Stimulated activated effector memory CD8-positive, alpha-beta T cell treated with anti-CD3 and anti-CD28 coated beads, Interleukin-12 subunit alpha, Interleukin-12 subunit beta, amount 100 ng/mL, for 72 hours (primary cell): ENCODE measurements around the gene ZNF888.
"Not testable (repeated sequence)": the region's sequence is repeated elsewhere in the genome, so short reads cannot be mapped to it uniquely, and the experiment has no call there.

Source experiments
- ATAC-seq: fragments of 150-1000 bp; cut with Tn5 transposase; 2 replicates; pipeline ENCODE4 v1.10.0; 2021
- DNase-seq, 2 donors: peaks; one replicate each; pipeline ENCODE4 v3.0.0; 2021 to 2022; ENCODE audit warnings: low spot score in 2 of 2
- H3K27ac Mint-ChIP-seq: one replicate; pipeline ENCODE4 v1.8.0; 2022; ENCODE audit warnings: mild to moderate bottlenecking, mixed read lengths
- H3K36me3 Mint-ChIP-seq: one replicate; pipeline ENCODE4 v1.8.0; 2022; ENCODE audit warnings: mild to moderate bottlenecking, mixed read lengths
- H3K4me1 Mint-ChIP-seq: one replicate; pipeline ENCODE4 v1.8.0; 2022; ENCODE audit warnings: mixed read lengths
- H3K4me3 Mint-ChIP-seq: one replicate; pipeline ENCODE4 v1.8.0; 2022; ENCODE audit warnings: mild to moderate bottlenecking, mixed read lengths
- H3K9me3 Mint-ChIP-seq: one replicate; pipeline ENCODE4 v1.8.0; 2022; ENCODE audit warnings: mixed read lengths

ZNF888 gene

GRCh38 chr19:52944703-52945493 is 21.7 kb upstream of the ZNF888 start:
- H3K4me3 Mint-ChIP-seq, H3K27ac Mint-ChIP-seq, H3K9me3 Mint-ChIP-seq: not testable (repeated sequence)

GRCh38 chr19:52943884-52944643 is 20.8 kb upstream of the ZNF888 start:
- Mint-ChIP-seq H3K9me3 (no peaks in the 10 kb centered on the region), H3K36me3 (peaks cover 2% of the 10 kb centered on the region), H3K4me1 (peaks cover 14% of the 10 kb centered on the region), H3K4me3 (peak overlapping the region; percentile 87), H3K27ac (no peak overlapping the region)
- DNase-seq (no peak), ATAC-seq (no peak)

More at GRCh38 chr19:52944703-52945493, 21.7 kb upstream of the ZNF888 start:
- H3K36me3 Mint-ChIP-seq, ATAC-seq, DNase-seq: not testable (repeated sequence)
- H3K4me1 Mint-ChIP-seq, result peaks cover 14% of the 10 kb centered on the region

GRCh38 chr19:52943134-52943883 is 20.1 kb upstream of the ZNF888 start:
- H3K4me3 Mint-ChIP-seq, result peak overlapping the region; percentile 87
- peaks cover 8% of the 10 kb centered on the region for H3K36me3 Mint-ChIP-seq
- H3K27ac Mint-ChIP-seq, result peak overlapping the region; percentile 96
- ATAC-seq (peak; percentile 8), DNase-seq (no peak)
- H3K4me1 Mint-ChIP-seq, result peaks cover 21% of the 10 kb centered on the region
- no peaks in the 10 kb centered on the region for H3K9me3 Mint-ChIP-seq

- Mint-ChIP-seq H3K9me3 (no peaks in the 10 kb centered on the region), H3K4me3 (peak overlapping the region; percentile 87), H3K4me1 (peaks cover 25% of the 10 kb centered on the region), H3K27ac (peak overlapping the region; percentile 96), H3K36me3 (peaks cover 8% of the 10 kb centered on the region)
- ATAC-seq (peak; percentile 99), DNase-seq (peak; percentile 94 to 97)
Measured at GRCh38 chr19:52942386-52943133, 19.3 kb upstream of the ZNF888 start.

- Mint-ChIP-seq H3K4me1 (peaks cover 31% of the 10 kb centered on the region), H3K9me3 (no peaks in the 10 kb centered on the region), H3K27ac (peak overlapping the region; percentile 96), H3K36me3 (peaks cover 8% of the 10 kb centered on the region), H3K4me3 (peak overlapping the region; percentile 87)
- DNase-seq (peak; percentile 6 to 56), ATAC-seq (peak; percentile 63)
Measured at GRCh38 chr19:52941941-52942385, 18.7 kb upstream of the ZNF888 start.

GRCh38 chr19:52941523-52941922 is 18.3 kb upstream of the ZNF888 start:
- Mint-ChIP-seq H3K4me1 (peaks cover 35% of the 10 kb centered on the region), H3K27ac (peak overlapping the region; percentile 96), H3K4me3 (peak overlapping the region; percentile 87)
- not testable (repeated sequence) for DNase-seq, H3K36me3 Mint-ChIP-seq, H3K9me3 Mint-ChIP-seq, ATAC-seq

- H3K4me1 Mint-ChIP-seq, result peaks cover 40% of the 10 kb centered on the region
- DNase-seq, H3K36me3 Mint-ChIP-seq, ATAC-seq, H3K9me3 Mint-ChIP-seq: not testable (repeated sequence)
- H3K27ac Mint-ChIP-seq, result peak overlapping the region; percentile 96
- H3K4me3 Mint-ChIP-seq, result peak overlapping the region; percentile 87
Measured at GRCh38 chr19:52940905-52941304, 17.7 kb upstream of the ZNF888 start.

- peaks cover 8% of the 10 kb centered on the region for H3K36me3 Mint-ChIP-seq
- DNase-seq, result no peak
- H3K27ac Mint-ChIP-seq, result peak overlapping the region; percentile 74
Measured at GRCh38 chr19:52938761-52939160, 15.5 kb upstream of the ZNF888 start.

GRCh38 chr19:52936954-52937325 is 13.7 kb upstream of the ZNF888 start:
- Mint-ChIP-seq H3K27ac (peak overlapping the region; percentile 10), H3K36me3 (peaks cover 8% of the 10 kb centered on the region), H3K4me1 (peaks cover 47% of the 10 kb centered on the region), H3K9me3 (no peaks in the 10 kb centered on the region), H3K4me3 (no peak overlapping the region)
- ATAC-seq (no peak), DNase-seq (no peak)

More at GRCh38 chr19:52938761-52939160, 15.5 kb upstream of the ZNF888 start:
- no peak for ATAC-seq
- Mint-ChIP-seq H3K4me3 (peak overlapping the region; percentile 55), H3K9me3 (no peaks in the 10 kb centered on the region), H3K4me1 (peaks cover 40% of the 10 kb centered on the region)

GRCh38 chr19:52936151-52936953 is 13.1 kb upstream of the ZNF888 start:
- peaks cover 8% of the 10 kb centered on the region for H3K36me3 Mint-ChIP-seq
- ATAC-seq (no peak), DNase-seq (no peak)
- peak overlapping the region; percentile 10 for H3K27ac Mint-ChIP-seq
- H3K4me1 Mint-ChIP-seq, result peaks cover 41% of the 10 kb centered on the region
- no peaks in the 10 kb centered on the region for H3K9me3 Mint-ChIP-seq
- H3K4me3 Mint-ChIP-seq, result no peak overlapping the region

- DNase-seq, result no peak
- H3K9me3 Mint-ChIP-seq, result no peaks in the 10 kb centered on the region
- ATAC-seq, result peak; percentile 44
- H3K4me1 Mint-ChIP-seq, result peaks cover 35% of the 10 kb centered on the region
- peaks cover 8% of the 10 kb centered on the region for H3K36me3 Mint-ChIP-seq
- H3K4me3 Mint-ChIP-seq, result no peak overlapping the region
- H3K27ac Mint-ChIP-seq, result no peak overlapping the region
Measured at GRCh38 chr19:52935434-52935833, 12.2 kb upstream of the ZNF888 start.

GRCh38 chr19:52924641-52925040 is 1.4 kb upstream of the ZNF888 start:
- ATAC-seq, H3K9me3 Mint-ChIP-seq, H3K27ac Mint-ChIP-seq, H3K4me3 Mint-ChIP-seq, DNase-seq: not testable (repeated sequence)
- Mint-ChIP-seq H3K4me1 (peaks cover 29% of the 10 kb centered on the region), H3K36me3 (peaks cover 36% of the 10 kb centered on the region)

GRCh38 chr19:52923778-52924593 is 758 bp upstream of the ZNF888 start:
- H3K27ac Mint-ChIP-seq, result no peak overlapping the region
- H3K4me1 Mint-ChIP-seq, result peaks cover 29% of the 10 kb centered on the region
- H3K9me3 Mint-ChIP-seq, result no peaks in the 10 kb centered on the region
- H3K36me3 Mint-ChIP-seq, result peaks cover 32% of the 10 kb centered on the region
- peak overlapping the region; percentile 82 for H3K4me3 Mint-ChIP-seq
- DNase-seq (no peak), ATAC-seq (no peak)
